Panc1 (cell line): ENCODE results near the gene NDRG3. TPM values are rescaled to one million over a fixed set of nuclear protein-coding genes. Genes with fewer than 3 reads are reported as not detected.

ENCODE experiments used
- ATAC-seq: fragments of 200-7000 bp; cut with Tn5 transposase; 2 replicates; pipeline ENCODE4 v1.9.1; 2020; ENCODE audit warnings: mild to moderate bottlenecking, moderate library complexity
- BruUV-seq: library from RNA; stranded (reverse); fragments of 400-500 nt; replicated peaks from 2 replicates; lab custom pipeline; 2021; lab: Mats Ljungman, UMichigan
- CTCF ChIA-PET: fragments of 300-600 bp; sonication (Branson Sonifier 250); formaldehyde crosslinking; loops from one replicate; lab custom pipeline; 2022; ENCODE audit warnings: antibody characterized with exemption; lab: Charles Lee
- POLR2A ChIA-PET: fragments of 300-600 bp; sonication (Branson Sonifier 250); formaldehyde crosslinking; loops from one replicate; lab custom pipeline; 2022; ENCODE audit warnings: antibody characterized with exemption; lab: Charles Lee
- DNase-seq: peaks from one replicate; pipeline ENCODE4 v3.0.0-alpha.2; 2010; ENCODE audit warnings: low read depth, low spot score
- H3K27ac ChIP-seq: 2 replicates; pipeline ENCODE4 v1.5.1; 2011; ENCODE audit warnings: mild to moderate bottlenecking, low read length, inconsistent platforms
- H3K27me3 ChIP-seq: fragments of 200-500 bp; sonication (Bioruptor generic); 2 replicates; pipeline ENCODE4 v1.6.0; 2014; ENCODE audit warnings: low read length, inconsistent platforms; ENCODE audit not compliant: control insufficient read depth, insufficient read depth
- H3K36me3 ChIP-seq: fragments of 200-500 bp; sonication (Bioruptor generic); 2 replicates; pipeline ENCODE4 v1.5.1; 2014; ENCODE audit warnings: inconsistent platforms, mild to moderate bottlenecking, low read length, moderate library complexity; ENCODE audit not compliant: control insufficient read depth, insufficient read depth
- H3K4me1 ChIP-seq: 2 replicates; pipeline ENCODE4 v1.5.1; 2011; ENCODE audit warnings: inconsistent platforms, mild to moderate bottlenecking, low read length, moderate library complexity; ENCODE audit not compliant: control insufficient read depth, insufficient read depth
- H3K4me3 ChIP-seq, 2 experiments: 2 replicates each; pipeline ENCODE4 v1.5.1; 2011 to 2012; ENCODE audit warnings: low read depth in 2 of 2, low read length in 2 of 2, mild to moderate bottlenecking in 2 of 2, inconsistent platforms in 1 of 2, moderate library complexity in 1 of 2
- H3K9me3 ChIP-seq: fragments of 200-500 bp; sonication (Bioruptor generic); 2 replicates; pipeline ENCODE4 v1.5.1; 2014; ENCODE audit warnings: low read depth, mild to moderate bottlenecking, inconsistent platforms, low read length, moderate library complexity; ENCODE audit not compliant: control insufficient read depth, insufficient read depth
- CTCF ChIP-seq: fragments of 450-650 bp; IDR thresholded peaks from 2 replicates; pipeline ENCODE4 v1.5.1; 2017; ENCODE audit warnings: mild to moderate bottlenecking
- POLR2AphosphoS5 ChIP-seq: IDR thresholded peaks from 2 replicates; pipeline ENCODE4 v1.6.1; 2012; ENCODE audit warnings: mild to moderate bottlenecking, low read depth, low read length, moderate library complexity
- SIN3A ChIP-seq: IDR thresholded peaks from 2 replicates; pipeline ENCODE4 v1.6.1; 2012; ENCODE audit warnings: low read depth, mild to moderate bottlenecking, low read length, moderate library complexity, borderline replicate concordance; ENCODE audit not compliant: insufficient read depth
- TCF7L2 ChIP-seq: IDR thresholded peaks from 2 replicates; pipeline ENCODE4 v1.6.1; 2011; ENCODE audit warnings: mild to moderate bottlenecking, low read depth, low read length, inconsistent platforms
- in situ Hi-C: cut with HindIII; loops from 2 replicates; pipeline ENCODE4 v1.10.0; 2016; ENCODE audit warnings: low sequenced_read_pairs, low pct_unique_long_range_greater_than_20kb
- intact Hi-C: fragments of 100-400 bp; cut with micrococcal nuclease; formaldehyde crosslinking; loops from one replicate; pipeline ENCODE4 v1.10.0; 2022; ENCODE audit not compliant: unreplicated experiment
- total RNA-seq: library from RNA; stranded (reverse); gene quantifications from one replicate; pipeline ENCODE4 v1.2.1, GENCODE V29; 2021; ENCODE audit not compliant: unreplicated experiment
- TF ChIP-seq, protein P1 (sequence below), 2 experiments: IDR thresholded peaks; 2 replicates each; pipeline ENCODE4 v1.6.1; 2011 to 2012; ENCODE audit warnings: low read depth in 2 of 2, control low read depth in 1 of 2, low read length in 1 of 2, mild to moderate bottlenecking in 1 of 2, moderate library complexity in 1 of 2; ENCODE audit not compliant: insufficient read depth in 1 of 2

NDRG3 gene
- total RNA-seq, 1 experiment from 2014 or later: 36.0 TPM

- no peak for ATAC-seq
- intact Hi-C loops (no loop called here), in situ Hi-C loops (no loop called here)
- Histone ChIP-seq H3K9me3 (no peaks in the 10 kb centered on the region), H3K27me3 (no peaks in the 10 kb centered on the region), H3K36me3 (no peaks in the 10 kb centered on the region), H3K27ac (no peak overlapping the region), H3K4me1 (no peaks in the 10 kb centered on the region), H3K4me3 (no peak overlapping the region)
- CTCF ChIA-PET: interaction anchor here (0.6 kb wide), 1 partner anchor 765 kb away, joined by 7 read pairs; no protein-coding TSS in a partner anchor
- TF ChIP-seq POLR2AphosphoS5 (no peak), CTCF (no peak), SIN3A (no peak), TCF7L2 (no peak)
- TF ChIP-seq, protein P1, sequence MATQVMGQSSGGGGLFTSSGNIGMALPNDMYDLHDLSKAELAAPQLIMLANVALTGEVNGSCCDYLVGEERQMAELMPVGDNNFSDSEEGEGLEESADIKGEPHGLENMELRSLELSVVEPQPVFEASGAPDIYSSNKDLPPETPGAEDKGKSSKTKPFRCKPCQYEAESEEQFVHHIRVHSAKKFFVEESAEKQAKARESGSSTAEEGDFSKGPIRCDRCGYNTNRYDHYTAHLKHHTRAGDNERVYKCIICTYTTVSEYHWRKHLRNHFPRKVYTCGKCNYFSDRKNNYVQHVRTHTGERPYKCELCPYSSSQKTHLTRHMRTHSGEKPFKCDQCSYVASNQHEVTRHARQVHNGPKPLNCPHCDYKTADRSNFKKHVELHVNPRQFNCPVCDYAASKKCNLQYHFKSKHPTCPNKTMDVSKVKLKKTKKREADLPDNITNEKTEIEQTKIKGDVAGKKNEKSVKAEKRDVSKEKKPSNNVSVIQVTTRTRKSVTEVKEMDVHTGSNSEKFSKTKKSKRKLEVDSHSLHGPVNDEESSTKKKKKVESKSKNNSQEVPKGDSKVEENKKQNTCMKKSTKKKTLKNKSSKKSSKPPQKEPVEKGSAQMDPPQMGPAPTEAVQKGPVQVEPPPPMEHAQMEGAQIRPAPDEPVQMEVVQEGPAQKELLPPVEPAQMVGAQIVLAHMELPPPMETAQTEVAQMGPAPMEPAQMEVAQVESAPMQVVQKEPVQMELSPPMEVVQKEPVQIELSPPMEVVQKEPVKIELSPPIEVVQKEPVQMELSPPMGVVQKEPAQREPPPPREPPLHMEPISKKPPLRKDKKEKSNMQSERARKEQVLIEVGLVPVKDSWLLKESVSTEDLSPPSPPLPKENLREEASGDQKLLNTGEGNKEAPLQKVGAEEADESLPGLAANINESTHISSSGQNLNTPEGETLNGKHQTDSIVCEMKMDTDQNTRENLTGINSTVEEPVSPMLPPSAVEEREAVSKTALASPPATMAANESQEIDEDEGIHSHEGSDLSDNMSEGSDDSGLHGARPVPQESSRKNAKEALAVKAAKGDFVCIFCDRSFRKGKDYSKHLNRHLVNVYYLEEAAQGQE (IDR thresholded peaks at IDR 0.05; ENCODE audit: insufficient read depth in 1 of 2, low read depth in 2 of 2, low read length in 1 of 2): no peak
- BruUV-seq: no TSS peak
- POLR2A ChIA-PET: no interaction called here
- no peak for DNase-seq
Measured at GRCh38 chr20:36623444-36623843, 122.4 kb downstream of the NDRG3 start.

DNA sequence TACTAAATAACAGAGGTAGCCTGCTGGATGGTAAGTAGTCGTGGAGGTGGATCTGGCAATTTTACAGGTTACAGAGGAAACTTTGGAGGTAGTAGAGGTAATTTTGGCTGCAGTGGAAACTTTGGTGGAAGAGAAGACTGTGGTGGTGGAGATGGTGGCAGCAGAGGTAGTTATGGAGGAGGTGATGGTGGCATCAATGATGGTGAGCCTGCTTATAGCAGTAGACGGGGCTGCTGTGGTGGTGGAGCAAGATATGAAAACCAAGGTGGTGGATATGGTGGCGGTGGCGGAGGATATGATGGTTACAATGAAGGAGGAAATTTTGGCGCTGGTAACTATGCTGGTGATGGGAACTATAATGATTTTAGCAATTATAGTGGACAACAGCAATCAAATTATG, 125.0 kb downstream of the NDRG3 start:
- in situ Hi-C loops (no loop called here), intact Hi-C loops (no loop called here)
- H3K4me3 ChIP-seq: no peak overlapping the region
- ChIA-PET CTCF (no interaction called here), POLR2A (no interaction called here)
- DNase-seq: no peak
- H3K4me1 ChIP-seq: no peaks in the 10 kb centered on the region
- ATAC-seq: no peak
- no peak overlapping the region for H3K27ac ChIP-seq
- no peaks in the 10 kb centered on the region for H3K36me3 ChIP-seq
- no TSS peak for BruUV-seq
- TF ChIP-seq TCF7L2 (no peak), CTCF (no peak), SIN3A (no peak), POLR2AphosphoS5 (no peak)
- TF ChIP-seq, protein P1 (IDR thresholded peaks at IDR 0.05; ENCODE audit: insufficient read depth in 1 of 2, low read depth in 2 of 2, low read length in 1 of 2): no peak
- H3K9me3 ChIP-seq: no peaks in the 10 kb centered on the region
- no peaks in the 10 kb centered on the region for H3K27me3 ChIP-seq
